Gastroesophageal sphincter (tissue), 4 donors: ENCODE results near the gene LRRC45. TPM values are rescaled to one million over a fixed set of nuclear protein-coding genes. Genes with fewer than 3 reads are reported as not detected.

Experiments used
- ATAC-seq: fragments of 150-250 bp; one replicate; pipeline ENCODE4 v1.9.1; 2016; ENCODE audit warnings: mild to moderate bottlenecking, moderate library complexity
- H3K27ac ChIP-seq, 4 donors: fragments of 200-600 bp; sonication (generic) in 3 of 4; 1 replicate in 3 of 4; 2 replicates in 1 of 4; pipeline ENCODE4 v1.5.1; 2016 to 2019
- H3K27me3 ChIP-seq: fragments of 200-600 bp; sonication (generic); one replicate; pipeline ENCODE4 v1.5.1; 2019
- H3K36me3 ChIP-seq, 2 donors: fragments of 200-600 bp; sonication (generic); one replicate each; pipeline ENCODE4 v1.5.1; 2019; ENCODE audit warnings: control low read depth in 1 of 2
- H3K4me1 ChIP-seq, 3 donors: fragments of 200-600 bp; sonication (generic); 1 replicate in 2 of 3; 2 replicates in 1 of 3; pipeline ENCODE4 v1.5.1; 2016 to 2019; ENCODE audit warnings: control low read depth in 2 of 3
- H3K4me3 ChIP-seq, 2 donors: fragments of 200-600 bp; sonication (generic); one replicate each; pipeline ENCODE4 v1.5.1; 2019; ENCODE audit warnings: mild to moderate bottlenecking in 1 of 2, moderate library complexity in 1 of 2
- H3K9me3 ChIP-seq, 3 donors: fragments of 200-600 bp; sonication (generic); one replicate each; pipeline ENCODE4 v1.5.1; 2017 to 2019; ENCODE audit warnings: control low read depth in 2 of 3
- EP300 ChIP-seq: sonication (generic); formaldehyde crosslinking; IDR thresholded peaks from one replicate; pipeline ENCODE4 v1.6.1; 2017; ENCODE audit warnings: antibody characterized with exemption, mild to moderate bottlenecking
- POLR2A ChIP-seq, 2 donors: fragments of 450-650 bp; IDR thresholded peaks; one replicate each; pipeline ENCODE4 v1.6.1; 2017; ENCODE audit warnings: antibody characterized with exemption in 2 of 2, mild to moderate bottlenecking in 2 of 2, moderate library complexity in 1 of 2
- POLR2AphosphoS5 ChIP-seq: sonication (generic); formaldehyde crosslinking; IDR thresholded peaks from one replicate; pipeline ENCODE4 v1.6.1; 2017; ENCODE audit warnings: antibody characterized with exemption
- WGBS, 2 donors: methylation state at CpG; one replicate each; pipeline ENCODE4 v1.1.5; 2018; ENCODE audit warnings: low coverage in 1 of 2; 5-methylcytosine and 5-hydroxymethylcytosine counted together
- total RNA-seq, 4 donors: library from RNA; depleted of rRNA; stranded (reverse); fragments of >200 nt; gene quantifications; one replicate each; pipeline ENCODE4 v1.1.0, GENCODE V29; 2016
- TF ChIP-seq, protein P1 (sequence below), 4 experiments: fragments of 200-600 bp in 2 of 4; fragments of 450-650 bp in 2 of 4; sonication (generic) in 1 of 4; IDR thresholded peaks; one replicate each; pipeline ENCODE4 v1.5.1; 2017 to 2019; ENCODE audit warnings: antibody characterized with exemption in 4 of 4, mild to moderate bottlenecking in 2 of 4, moderate library complexity in 2 of 4

The LRRC45 gene
- total RNA-seq, 4 donors from 2014 or later, result 4.4 to 16.3 (median 12.4) TPM

DNA sequence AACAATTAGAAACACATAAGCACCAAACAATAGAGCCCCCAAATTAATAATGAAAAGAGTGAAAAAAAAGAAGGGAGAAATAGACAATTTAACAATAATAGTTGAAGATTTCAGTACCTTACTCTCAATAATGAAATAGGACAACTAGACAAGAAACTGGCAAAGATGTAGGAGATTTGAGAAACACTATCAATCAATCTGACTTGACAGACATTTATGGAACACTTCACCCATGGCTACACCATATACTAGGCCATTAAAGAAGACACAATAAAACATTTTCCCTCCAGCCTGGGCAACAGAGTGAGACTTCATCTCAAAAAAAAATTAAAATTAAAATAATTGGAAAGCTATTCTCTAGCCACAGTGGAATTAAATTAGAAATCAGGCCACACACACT, 47.5 kb downstream of the LRRC45 start:
- H3K4me1 ChIP-seq, result peaks cover 0 to 10% (median 7%) of the 10 kb centered on the region in 3 donors
- H3K27ac ChIP-seq, result no peak overlapping the region
- no peak for ATAC-seq
- TF ChIP-seq, protein P1, sequence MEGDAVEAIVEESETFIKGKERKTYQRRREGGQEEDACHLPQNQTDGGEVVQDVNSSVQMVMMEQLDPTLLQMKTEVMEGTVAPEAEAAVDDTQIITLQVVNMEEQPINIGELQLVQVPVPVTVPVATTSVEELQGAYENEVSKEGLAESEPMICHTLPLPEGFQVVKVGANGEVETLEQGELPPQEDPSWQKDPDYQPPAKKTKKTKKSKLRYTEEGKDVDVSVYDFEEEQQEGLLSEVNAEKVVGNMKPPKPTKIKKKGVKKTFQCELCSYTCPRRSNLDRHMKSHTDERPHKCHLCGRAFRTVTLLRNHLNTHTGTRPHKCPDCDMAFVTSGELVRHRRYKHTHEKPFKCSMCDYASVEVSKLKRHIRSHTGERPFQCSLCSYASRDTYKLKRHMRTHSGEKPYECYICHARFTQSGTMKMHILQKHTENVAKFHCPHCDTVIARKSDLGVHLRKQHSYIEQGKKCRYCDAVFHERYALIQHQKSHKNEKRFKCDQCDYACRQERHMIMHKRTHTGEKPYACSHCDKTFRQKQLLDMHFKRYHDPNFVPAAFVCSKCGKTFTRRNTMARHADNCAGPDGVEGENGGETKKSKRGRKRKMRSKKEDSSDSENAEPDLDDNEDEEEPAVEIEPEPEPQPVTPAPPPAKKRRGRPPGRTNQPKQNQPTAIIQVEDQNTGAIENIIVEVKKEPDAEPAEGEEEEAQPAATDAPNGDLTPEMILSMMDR (IDR thresholded peaks at IDR 0.05), result no peak
- no peak for TF ChIP-seq POLR2AphosphoS5
- TF ChIP-seq POLR2A (IDR thresholded peaks at IDR 0.05), result no peak
- TF ChIP-seq EP300, result no peak
- H3K36me3 ChIP-seq, result no peaks in the 10 kb centered on the region
- no peaks in the 10 kb centered on the region for H3K9me3 ChIP-seq
- H3K4me3 ChIP-seq, result no peak overlapping the region
- no peaks in the 10 kb centered on the region for H3K27me3 ChIP-seq

DNA sequence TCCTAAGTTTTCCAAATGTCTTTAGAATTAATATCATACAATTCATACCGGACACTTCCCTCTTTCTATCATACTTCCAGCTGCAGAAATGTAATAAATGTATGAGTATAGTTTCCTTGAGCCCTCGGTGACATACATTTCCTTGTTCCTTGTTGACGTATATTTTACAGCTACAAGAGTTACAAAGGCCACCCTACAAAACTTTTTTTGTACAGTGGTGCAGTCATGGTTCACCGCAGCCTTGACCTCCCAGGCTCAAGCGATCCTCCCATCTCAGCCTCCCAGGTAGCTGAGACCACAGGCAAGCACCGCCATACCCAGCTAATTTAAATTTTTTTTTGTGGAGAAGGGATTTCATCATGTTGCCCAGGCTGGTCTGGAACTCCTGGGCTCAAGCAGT, 49.7 kb downstream of the LRRC45 start:
- H3K27ac ChIP-seq, result no peak overlapping the region
- no peaks in the 10 kb centered on the region for H3K27me3 ChIP-seq
- H3K9me3 ChIP-seq, result no peaks in the 10 kb centered on the region
- no peak for TF ChIP-seq POLR2AphosphoS5
- TF ChIP-seq EP300, result no peak
- no peak for TF ChIP-seq POLR2A (IDR thresholded peaks at IDR 0.05)
- TF ChIP-seq, protein P1 (IDR thresholded peaks at IDR 0.05), result no peak
- no peak overlapping the region for H3K4me3 ChIP-seq
- WGBS, 2 donors, result 80 to 82% methylated on average over 6 of the region's 6 CpGs
- H3K36me3 ChIP-seq, result no peaks in the 10 kb centered on the region
- ATAC-seq, result no peak
- H3K4me1 ChIP-seq, result no peaks in the 10 kb centered on the region

DNA sequence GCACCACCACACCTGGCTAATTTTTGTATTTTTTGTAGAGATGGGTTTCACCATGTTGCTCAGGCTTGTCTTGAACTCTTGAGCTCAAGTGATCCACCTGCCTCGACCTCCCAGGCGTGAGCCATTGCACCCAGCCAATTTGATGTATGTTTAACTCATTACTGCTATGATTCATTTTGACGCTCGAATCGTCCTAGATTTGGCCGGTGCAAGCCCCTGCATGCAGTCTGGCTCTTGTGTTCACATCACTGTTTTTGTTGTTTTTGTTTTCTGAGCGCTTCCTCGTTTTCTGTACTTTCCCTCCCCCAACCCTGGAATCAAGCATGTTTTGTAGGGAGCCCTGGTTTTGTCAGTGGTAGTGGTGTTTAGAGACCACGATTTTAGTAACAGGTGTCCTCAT, 50.3 kb downstream of the LRRC45 start:
- H3K9me3 ChIP-seq, result no peaks in the 10 kb centered on the region
- no peaks in the 10 kb centered on the region for H3K4me1 ChIP-seq
- TF ChIP-seq POLR2A (IDR thresholded peaks at IDR 0.05), result no peak
- TF ChIP-seq EP300, result no peak
- TF ChIP-seq POLR2AphosphoS5, result no peak
- TF ChIP-seq, protein P1 (IDR thresholded peaks at IDR 0.05), result no peak
- 71 to 88% methylated on average over 7 to 8 of the region's 9 CpGs for WGBS, 2 donors
- peaks cover 0 to 2% of the 10 kb centered on the region in 2 donors for H3K36me3 ChIP-seq
- no peaks in the 10 kb centered on the region for H3K27me3 ChIP-seq
- H3K4me3 ChIP-seq, result no peak overlapping the region
- ATAC-seq, result no peak
- H3K27ac ChIP-seq, result no peak overlapping the region

DNA sequence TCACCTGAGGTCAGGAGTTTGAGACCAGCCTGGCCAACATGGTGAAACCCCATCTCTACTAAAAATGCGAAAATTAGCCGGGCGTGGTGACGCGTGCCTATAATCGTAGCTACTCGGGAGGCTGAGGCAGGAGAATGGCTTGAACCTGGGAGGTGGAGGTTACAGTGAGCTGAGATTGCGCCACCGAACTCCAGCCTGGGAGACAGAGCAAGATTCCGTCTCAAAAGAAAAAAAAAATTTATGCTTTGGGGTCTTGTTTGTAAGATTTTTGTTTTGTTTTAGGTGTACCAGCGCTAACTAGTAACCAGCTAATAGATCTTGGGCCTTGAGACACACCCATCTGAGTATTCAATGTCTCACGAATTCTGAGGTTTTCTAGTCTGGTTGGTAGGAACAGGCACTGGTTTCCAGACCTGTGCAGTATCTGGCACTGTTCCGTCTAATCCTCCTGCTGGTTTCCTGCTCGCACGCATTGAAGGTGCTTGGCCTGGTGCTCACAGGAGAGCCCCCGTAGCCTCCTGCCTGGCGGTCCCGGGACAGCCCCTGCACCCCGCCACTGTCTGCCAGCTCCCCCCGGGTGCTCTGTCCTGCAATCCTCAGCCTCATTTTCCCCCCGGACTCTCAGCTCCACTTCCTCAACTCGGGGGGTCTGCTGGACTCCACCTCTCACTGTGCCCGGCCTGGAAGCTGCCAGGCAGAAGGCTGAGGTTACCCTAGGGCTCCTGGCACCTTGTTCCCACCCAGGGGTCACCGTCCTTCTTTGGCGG, 53.1 kb downstream of the LRRC45 start:
- ATAC-seq, result no peak
- no peak for TF ChIP-seq POLR2AphosphoS5
- no peak for TF ChIP-seq EP300
- TF ChIP-seq, protein P1 (IDR thresholded peaks at IDR 0.05), result no peak
- no peak for TF ChIP-seq POLR2A (IDR thresholded peaks at IDR 0.05)
- no peak overlapping the region for H3K27ac ChIP-seq
- peaks cover 0 to 30% of the 10 kb centered on the region in 2 donors for H3K36me3 ChIP-seq
- WGBS, 2 donors, result 77 to 80% methylated on average over 12 to 14 of the region's 25 CpGs
- H3K9me3 ChIP-seq, result no peaks in the 10 kb centered on the region
- H3K27me3 ChIP-seq, result no peaks in the 10 kb centered on the region
- no peaks in the 10 kb centered on the region for H3K4me1 ChIP-seq
- no peak overlapping the region for H3K4me3 ChIP-seq
